NB4 (cell line): ENCODE data around the gene RHBDF1.

Experiments used
- POLR2A ChIP-seq: IDR thresholded peaks from 2 replicates; pipeline ENCODE4 v1.6.1; 2011; ENCODE audit warnings: mild to moderate bottlenecking; ENCODE audit not compliant: insufficient read length; ENCODE audit errors: extremely low read depth
- TF ChIP-seq, protein P1 (sequence below): IDR thresholded peaks from 2 replicates; pipeline ENCODE4 v1.6.1; 2011; ENCODE audit warnings: low read depth, low read length
- TF ChIP-seq, protein P2 (sequence below): IDR thresholded peaks from one replicate; pipeline ENCODE4 v1.5.1; 2012; ENCODE audit warnings: low read depth, low read length

DNA sequence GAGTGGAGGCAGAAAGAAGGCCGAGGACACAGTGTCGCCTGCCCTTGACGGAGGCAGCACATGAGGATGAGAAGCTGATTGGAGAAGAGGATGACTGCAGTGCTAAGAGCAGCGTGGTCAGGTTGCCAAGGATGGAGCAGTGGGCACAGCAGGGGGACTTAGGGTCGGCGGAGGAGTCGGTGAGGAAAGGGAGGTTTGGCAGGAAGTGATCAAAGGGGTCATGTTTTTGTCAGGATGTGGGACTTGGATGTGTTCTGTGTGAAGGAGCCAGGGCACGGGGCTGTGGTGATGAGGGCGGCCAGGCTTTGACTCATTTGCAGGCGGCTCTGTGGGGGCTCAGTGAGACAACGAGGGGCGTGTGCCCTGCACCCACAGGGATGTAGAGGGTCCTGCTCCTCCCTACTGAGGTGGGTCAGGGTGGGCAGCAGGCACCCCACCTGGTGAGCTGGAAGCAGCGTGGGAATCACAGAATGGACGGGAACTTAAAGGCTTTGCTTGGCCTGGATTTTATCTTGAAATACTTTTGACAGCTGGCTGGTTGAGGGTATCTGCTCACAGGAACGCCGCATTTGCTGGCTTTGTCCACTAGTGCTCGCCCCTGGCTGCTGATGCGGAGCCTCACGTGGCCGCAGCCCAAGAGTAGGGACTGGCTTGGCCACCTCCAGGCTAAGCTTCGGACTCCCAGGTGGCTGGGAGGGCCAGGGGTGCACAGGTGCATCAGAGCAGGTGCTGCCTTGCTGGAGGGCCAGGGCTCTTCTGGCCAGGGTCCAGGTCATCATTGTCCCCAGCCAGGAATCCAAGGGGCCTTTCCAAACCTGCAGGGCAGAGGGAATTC is 11.6 kb upstream of the RHBDF1 start:
- TF ChIP-seq, protein P1, sequence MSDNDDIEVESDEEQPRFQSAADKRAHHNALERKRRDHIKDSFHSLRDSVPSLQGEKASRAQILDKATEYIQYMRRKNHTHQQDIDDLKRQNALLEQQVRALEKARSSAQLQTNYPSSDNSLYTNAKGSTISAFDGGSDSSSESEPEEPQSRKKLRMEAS, result no peak
- TF ChIP-seq, protein P2, sequence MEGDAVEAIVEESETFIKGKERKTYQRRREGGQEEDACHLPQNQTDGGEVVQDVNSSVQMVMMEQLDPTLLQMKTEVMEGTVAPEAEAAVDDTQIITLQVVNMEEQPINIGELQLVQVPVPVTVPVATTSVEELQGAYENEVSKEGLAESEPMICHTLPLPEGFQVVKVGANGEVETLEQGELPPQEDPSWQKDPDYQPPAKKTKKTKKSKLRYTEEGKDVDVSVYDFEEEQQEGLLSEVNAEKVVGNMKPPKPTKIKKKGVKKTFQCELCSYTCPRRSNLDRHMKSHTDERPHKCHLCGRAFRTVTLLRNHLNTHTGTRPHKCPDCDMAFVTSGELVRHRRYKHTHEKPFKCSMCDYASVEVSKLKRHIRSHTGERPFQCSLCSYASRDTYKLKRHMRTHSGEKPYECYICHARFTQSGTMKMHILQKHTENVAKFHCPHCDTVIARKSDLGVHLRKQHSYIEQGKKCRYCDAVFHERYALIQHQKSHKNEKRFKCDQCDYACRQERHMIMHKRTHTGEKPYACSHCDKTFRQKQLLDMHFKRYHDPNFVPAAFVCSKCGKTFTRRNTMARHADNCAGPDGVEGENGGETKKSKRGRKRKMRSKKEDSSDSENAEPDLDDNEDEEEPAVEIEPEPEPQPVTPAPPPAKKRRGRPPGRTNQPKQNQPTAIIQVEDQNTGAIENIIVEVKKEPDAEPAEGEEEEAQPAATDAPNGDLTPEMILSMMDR, result no peak
- TF ChIP-seq POLR2A, result no peak
